HEK293 (cell line): ENCODE data around the gene COTL1.

Source experiments
- CTCF ChIA-PET: fragments of 350-600 bp; formaldehyde crosslinking; extraction: SDS; loops from one replicate; lab custom pipeline; 2021; ENCODE audit warnings: antibody characterized with exemption; lab: Yijun Ruan, JAX
- POLR2A ChIA-PET: fragments of 300-600 bp; formaldehyde crosslinking; extraction: SDS; loops from one replicate; lab custom pipeline; 2020; ENCODE audit warnings: antibody characterized with exemption, inconsistent platforms; lab: Yijun Ruan, JAX
- H3K27ac ChIP-seq: fragments of 200-500 bp; sonication (Bioruptor generic); 2 replicates; pipeline ENCODE4 v1.5.1; 2014; ENCODE audit warnings: low read depth, low read length, control low read depth, inconsistent platforms; ENCODE audit errors: extremely low read depth
- H3K36me3 ChIP-seq, 2 experiments: fragments of 200-500 bp in 1 of 2; sonication (Bioruptor generic) in 1 of 2; 1 replicate in 1 of 2; 2 replicates in 1 of 2; pipeline ENCODE4 v1.5.1; 2014 to 2017; ENCODE audit warnings: inconsistent platforms in 2 of 2, low read length in 2 of 2; ENCODE audit not compliant: control insufficient read depth in 2 of 2, insufficient read depth in 1 of 2
- H3K4me1 ChIP-seq: fragments of 200-500 bp; sonication (Bioruptor generic); 2 replicates; pipeline ENCODE4 v1.5.1; 2014; ENCODE audit warnings: mild to moderate bottlenecking, low read length, inconsistent platforms; ENCODE audit not compliant: control insufficient read depth, insufficient read depth
- H3K4me3 ChIP-seq: 2 replicates; pipeline ENCODE4 v1.5.1; 2011; ENCODE audit warnings: low read depth, mild to moderate bottlenecking, control low read depth, low read length, moderate library complexity
- H3K9me3 ChIP-seq: fragments of 200-500 bp; sonication (Bioruptor generic); 2 replicates; pipeline ENCODE4 v1.5.1; 2014; ENCODE audit warnings: low read depth, low read length, inconsistent platforms; ENCODE audit not compliant: control insufficient read depth, insufficient read depth
- AEBP2 ChIP-seq: fragments of 450-650 bp; formaldehyde crosslinking; IDR thresholded peaks from 2 replicates; pipeline ENCODE4 v1.5.1; 2016; ENCODE audit warnings: missing biosample characterization, missing genetic modification characterization, borderline replicate concordance
- ELK4 ChIP-seq: IDR thresholded peaks from 2 replicates; pipeline ENCODE4 v1.6.1; 2011; ENCODE audit warnings: mild to moderate bottlenecking, low read depth, low read length, borderline replicate concordance
- FEZF1 ChIP-seq: fragments of 450-650 bp; formaldehyde crosslinking; IDR thresholded peaks from 2 replicates; pipeline ENCODE4 v1.5.1; 2016; ENCODE audit warnings: missing biosample characterization, missing genetic modification characterization
- HOXD13 ChIP-seq: sonication (generic); formaldehyde crosslinking; IDR thresholded peaks from 2 replicates; pipeline ENCODE4 v1.8.0; 2022; ENCODE audit warnings: missing genetic modification reagents, borderline replicate concordance
- PRDM4 ChIP-seq: fragments of 450-650 bp; formaldehyde crosslinking; IDR thresholded peaks from 2 replicates; pipeline ENCODE4 v1.5.1; 2017; ENCODE audit warnings: missing biosample characterization, missing genetic modification characterization
- SCRT1 ChIP-seq: fragments of 450-650 bp; formaldehyde crosslinking; IDR thresholded peaks from 2 replicates; pipeline ENCODE4 v1.5.1; 2016; ENCODE audit warnings: missing biosample characterization, missing genetic modification characterization, borderline replicate concordance
- ZBTB17 ChIP-seq: fragments of 450-650 bp; formaldehyde crosslinking; IDR thresholded peaks from 2 replicates; pipeline ENCODE4 v1.5.1; 2016; ENCODE audit warnings: missing biosample characterization, missing genetic modification characterization
- ZBTB44 ChIP-seq: fragments of 450-650 bp; IDR thresholded peaks from 2 replicates; pipeline ENCODE4 v1.5.1; 2018; ENCODE audit warnings: missing biosample characterization, mild to moderate bottlenecking, missing genetic modification characterization
- ZNF114 ChIP-seq: fragments of 450-650 bp; formaldehyde crosslinking; IDR thresholded peaks from 2 replicates; pipeline ENCODE4 v1.5.0; 2017; ENCODE audit warnings: missing biosample characterization, missing genetic modification characterization
- ZNF16 ChIP-seq: fragments of 450-650 bp; formaldehyde crosslinking; IDR thresholded peaks from 2 replicates; pipeline ENCODE4 v1.5.1; 2016; ENCODE audit warnings: low read depth, missing biosample characterization, missing genetic modification characterization
- ZNF184 ChIP-seq: fragments of 450-650 bp; IDR thresholded peaks from 2 replicates; pipeline ENCODE4 v1.5.1; 2018; ENCODE audit warnings: missing biosample characterization, mild to moderate bottlenecking, missing genetic modification characterization
- ZNF223 ChIP-seq: fragments of 450-650 bp; formaldehyde crosslinking; IDR thresholded peaks from 2 replicates; pipeline ENCODE4 v1.5.1; 2016; ENCODE audit warnings: missing biosample characterization, missing genetic modification characterization
- ZNF362 ChIP-seq: fragments of 450-650 bp; formaldehyde crosslinking; IDR thresholded peaks from 2 replicates; pipeline ENCODE4 v1.5.1; 2016; ENCODE audit warnings: missing biosample characterization, missing genetic modification characterization
- ZNF366 ChIP-seq: fragments of 450-650 bp; formaldehyde crosslinking; conservative IDR thresholded peaks from 2 replicates; pipeline ENCODE4 v1.5.1; 2016; ENCODE audit warnings: missing biosample characterization, missing genetic modification characterization
- ZNF404 ChIP-seq: fragments of 450-650 bp; formaldehyde crosslinking; IDR thresholded peaks from 2 replicates; pipeline ENCODE4 v1.5.1; 2017; ENCODE audit warnings: missing biosample characterization, missing genetic modification characterization
- ZNF449 ChIP-seq: fragments of 450-650 bp; formaldehyde crosslinking; IDR thresholded peaks from 2 replicates; pipeline ENCODE4 v1.5.1; 2017; ENCODE audit warnings: missing biosample characterization, mild to moderate bottlenecking, missing genetic modification characterization, moderate library complexity
- ZNF521 ChIP-seq: fragments of 450-650 bp; formaldehyde crosslinking; IDR thresholded peaks from 2 replicates; pipeline ENCODE4 v1.5.1; 2017; ENCODE audit warnings: missing biosample characterization, mild to moderate bottlenecking, missing genetic modification characterization
- ZNF670 ChIP-seq: fragments of 450-650 bp; formaldehyde crosslinking; IDR thresholded peaks from 2 replicates; pipeline ENCODE4 v1.5.1; 2016; ENCODE audit warnings: missing biosample characterization, missing genetic modification characterization, low read depth
- ZNF830 ChIP-seq: fragments of 450-650 bp; IDR thresholded peaks from 2 replicates; pipeline ENCODE4 v1.5.0; 2018; ENCODE audit warnings: missing biosample characterization, missing genetic modification characterization, low read depth, mild to moderate bottlenecking, moderate library complexity
- ZSCAN18 ChIP-seq: fragments of 450-650 bp; formaldehyde crosslinking; IDR thresholded peaks from 2 replicates; pipeline ENCODE4 v1.5.1; 2016; ENCODE audit warnings: missing biosample characterization, missing genetic modification characterization

COTL1 gene

GRCh38 chr16:84665359-84665758 lies 47.5 kb upstream of the COTL1 start:
- H3K9me3 ChIP-seq: no peaks in the 10 kb centered on the region
- peaks cover 3% of the 10 kb centered on the region; the same call in 1 of the 2 replicates for H3K4me1 ChIP-seq
- no peak for TF ChIP-seq ZNF362 (tag by site-specific recombination)
- TF ChIP-seq PRDM4 (tag by site-specific recombination): 0 out of 2 replicates have a peak, but pooled peaks have one; percentile 51
- no peak for TF ChIP-seq ELK4
- TF ChIP-seq ZNF404 (tag by site-specific recombination): no peak
- TF ChIP-seq AEBP2 (tag by site-specific recombination): no peak
- no peak for TF ChIP-seq ZNF830
- peak; percentile 61 for TF ChIP-seq FEZF1 (tag by site-specific recombination)
- no peak for TF ChIP-seq ZNF521 (tag by site-specific recombination)
- TF ChIP-seq, all 188 proteins: peak for 2
- Histone ChIP-seq H3K27ac (no peak overlapping the region), H3K4me3 (no peak overlapping the region), H3K36me3 (peaks cover 0 to 49% of the 10 kb centered on the region in 2 experiments; a peak in 2 of 3 replicates)
- ChIA-PET POLR2A (interaction anchor here (1.5 kb wide), 1 partner anchor 17 kb away, joined by 3 read pairs; the partner anchor contains the start of gene KLHL36), CTCF (interaction anchor here (0.6 to 2.1 kb wide), 5 partner anchors 43 to 305 kb away, joined by 3 to 9 read pairs (median 4); no protein-coding TSS in a partner anchor)

GRCh38 chr16:84663433-84664101 lies 45.7 kb upstream of the COTL1 start:
- Histone ChIP-seq H3K36me3 (peaks cover 0 to 66% of the 10 kb centered on the region in 2 experiments; a peak in 2 of 3 replicates), H3K4me1 (peaks cover 3% of the 10 kb centered on the region; the same call in 1 of the 2 replicates), H3K4me3 (no peak overlapping the region), H3K9me3 (no peaks in the 10 kb centered on the region), H3K27ac (no peak overlapping the region)
- CTCF ChIA-PET: interaction anchor here (0.8 to 4.2 kb wide), 7 partner anchors 9 to 75 kb away, joined by 3 to 29 read pairs (median 3); no protein-coding TSS in a partner anchor
- POLR2A ChIA-PET: interaction anchor here (1.2 kb wide), 1 partner anchor 9 kb away, joined by 3 read pairs; no protein-coding TSS in a partner anchor
- TF ChIP-seq ZBTB17 (tag by site-specific recombination): peak; percentile 64
- TF ChIP-seq ZNF366 (tag by site-specific recombination): no peak
- TF ChIP-seq ZSCAN18: no peak
- no peak for TF ChIP-seq ZNF449 (tag by site-specific recombination)
- no peak for TF ChIP-seq HOXD13 (CRISPR knock-in tag)
- no peak for TF ChIP-seq SCRT1 (tag by site-specific recombination)
- no peak for TF ChIP-seq ZNF223 (tag by site-specific recombination)
- TF ChIP-seq ZBTB44: peak; percentile 90
- TF ChIP-seq ZNF184 (tag by site-specific recombination): no peak
- no peak for TF ChIP-seq ZNF16 (tag by site-specific recombination)
- TF ChIP-seq ZNF670 (tag by site-specific recombination): no peak
- TF ChIP-seq ZNF114 (tag by site-specific recombination): no peak
- TF ChIP-seq FEZF1 (tag by site-specific recombination): peak; percentile 69
